Measurements from ENCODE around the gene CDH6. TPM values are rescaled to one million over a fixed set of nuclear protein-coding genes. Genes with fewer than 3 reads are reported as not detected.

Gene CDH6
- total and polyA plus RNA-seq, 2 of the 4 experiments (the other 2 are of a cell fraction) = 72.2 to 232 TPM

DNA sequence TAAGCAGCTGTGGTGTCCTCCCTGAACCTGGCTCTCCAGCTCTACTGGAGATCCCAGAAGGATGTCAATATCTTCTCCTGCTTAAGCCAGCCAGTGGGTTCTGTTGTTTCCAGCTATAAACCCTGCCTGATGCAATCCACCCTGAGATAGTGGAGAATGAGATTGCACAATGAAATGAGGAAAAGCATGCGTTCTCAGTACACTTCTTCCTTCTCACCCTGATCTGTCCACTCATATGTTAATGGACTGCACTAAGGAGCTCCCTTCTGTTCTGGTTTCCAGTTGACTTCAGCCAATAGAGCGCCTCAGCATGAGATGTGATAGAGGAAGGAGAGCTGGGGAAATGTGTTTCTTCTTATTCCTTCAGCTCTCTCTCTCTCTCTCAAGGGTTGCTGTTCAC is 40.0 kb upstream of the CDH6 start:
- Histone ChIP-seq H3K23ac (ENCODE audit: low read depth, low read length) (peak overlapping the region; percentile 67; the same call in 1 of the 2 replicates), H3K36me3 (ENCODE audit: control insufficient read depth, insufficient read depth, low read length) (no peaks in the 10 kb centered on the region), H2BK5ac (ENCODE audit: low read depth, low read length, poor library complexity, severe bottlenecking) (peak overlapping the region; percentile 3), H3K56ac (ENCODE audit: extremely low read depth, insufficient read depth, low read length) (no peak overlapping the region), H2BK120ac (ENCODE audit: low read depth, low read length) (peak overlapping the region; percentile 45), H3K14ac (replicated peaks; ENCODE audit: low read depth, low read length) (peak overlapping the region; percentile 59), H2AK5ac (ENCODE audit: low read depth, low read length) (peak overlapping the region; percentile 46; the same call in 1 of the 2 replicates), H3K27ac (ENCODE audit: insufficient read depth, low read length) (peak overlapping the region; percentile 66; the same call in 1 of the 2 replicates), H3K4ac (ENCODE audit: low read depth, low read length) (peak overlapping the region; percentile 56), H3K4me2 (ENCODE audit: low read depth, low read length) (no peak overlapping the region), H3K9ac (ENCODE audit: low read depth, low read length) (no peak overlapping the region), H2AFZ (replicated peaks; ENCODE audit: low read length, poor library complexity) (peak overlapping the region; percentile 35), H3K9me3 (ENCODE audit: control insufficient read depth, insufficient read depth, low read length) (no peaks in the 10 kb centered on the region), H2BK15ac (ENCODE audit: low read depth, low read length) (peak overlapping the region; percentile 90; the same call in 1 of the 3 replicates), H4K91ac (ENCODE audit: insufficient read depth, low read depth, low read length) (peak overlapping the region; percentile 57), H2BK20ac (ENCODE audit: low read depth, low read length) (peak overlapping the region; percentile 64; the same call in 1 of the 2 replicates), H4K5ac (ENCODE audit: low read depth, low read length) (peak overlapping the region; percentile 72), H3K27me3 (ENCODE audit: control insufficient read depth, insufficient read depth, low read length) (no peaks in the 10 kb centered on the region), H4K20me1 (ENCODE audit: insufficient read depth, low read length) (no peaks in the 10 kb centered on the region), H2AK9ac (replicated peaks; ENCODE audit: low read depth, low read length, poor library complexity) (no peak overlapping the region), H3K79me1 (ENCODE audit: low read depth in 1 of 2, low read length in 2 of 2) (no peaks in the 10 kb centered on the region), H3K18ac (ENCODE audit: low read depth, low read length) (peak overlapping the region; percentile 92), H3K4me1 (ENCODE audit: control insufficient read depth, insufficient read depth, low read length) (peaks cover 4% of the 10 kb centered on the region), H3K4me3 (ENCODE audit: insufficient read depth, low read depth, low read length) (no peak overlapping the region), H3K9me1 (ENCODE audit: insufficient read depth, low read length) (0 out of 2 replicates have a peak, but pooled peaks cover under 1% of the 10 kb centered on the region), H4K8ac (ENCODE audit: low read depth in 2 of 2, low read length in 2 of 2) (peak overlapping the region in 1 of 2 experiments; percentile 84; a peak in 3 of 4 replicates)
- dilution Hi-C loops (cut with HindIII; ENCODE audit: low sequenced_read_pairs, unreplicated experiment) (no loop called here), in situ Hi-C loops (cut with MboI; ENCODE audit: low sequenced_read_pairs) (no loop called here), intact Hi-C loops (cut with micrococcal nuclease) (no loop called here)
- TF ChIP-seq CEBPB (IDR thresholded peaks at IDR 0.05; ENCODE audit: low read depth, low read length) = peak; percentile 95
- no peak for TF ChIP-seq RFX5 (IDR thresholded peaks at IDR 0.05; ENCODE audit: low read depth, low read length)
- no CpG with 5 or more reads among the region's 2 CpGs for WGBS, 2 experiments (ENCODE audit: extremely low coverage in 2 of 2, insufficient read length in 1 of 2)
- POLR2A ChIA-PET (ENCODE audit: unreplicated experiment) = no interaction called here
- peak; percentile 67 for DNase-seq
- ATAC-seq (ENCODE audit: low read depth) = peak; percentile 72
- no TSS peak for BruUV-seq (replicated peaks)
- CTCF ChIA-PET = interaction anchor here (0.6 kb wide), 1 partner anchor 663 kb away, joined by 3 read pairs; no protein-coding TSS in a partner anchor

Data from IMR-90 (cell line).